Neural cell (in vitro differentiated cells): Measurements from ENCODE around the gene ZNF439. TPM values are rescaled to one million over a fixed set of nuclear protein-coding genes. Genes with fewer than 3 reads are reported as not detected.

Experiments
- H2AFZ ChIP-seq: fragments of 200-600, 300-800 bp; sonication (generic), shearing (Covaris generic); 2 replicates; pipeline ENCODE4 v1.6.0; 2014; ENCODE audit warnings: low read depth, mild to moderate bottlenecking, antibody characterized with exemption, low read length, moderate library complexity
- H3F3A ChIP-seq: fragments of 200-600 bp; shearing (Covaris generic); 2 replicates; pipeline ENCODE4 v1.6.1; 2016; ENCODE audit warnings: mild to moderate bottlenecking, moderate library complexity, mixed read lengths, antibody characterized with exemption, low read length; ENCODE audit not compliant: insufficient read depth, poor library complexity, severe bottlenecking
- H3K27ac ChIP-seq: fragments of 200-600, 300-800 bp; sonication (generic), shearing (Covaris generic); 2 replicates; pipeline ENCODE4 v1.5.1; 2014; ENCODE audit warnings: mild to moderate bottlenecking, low read length, moderate library complexity
- H3K27me3 ChIP-seq: fragments of 300-800, 200-600 bp; sonication (generic), shearing (Covaris generic); 2 replicates; pipeline ENCODE4 v1.6.0; 2014; ENCODE audit warnings: mild to moderate bottlenecking, low read depth, low read length, moderate library complexity; ENCODE audit not compliant: insufficient read depth
- H3K36me3 ChIP-seq: fragments of 300-800, 200-600 bp; sonication (generic), shearing (Covaris generic); 2 replicates; pipeline ENCODE4 v1.5.1; 2014; ENCODE audit warnings: mild to moderate bottlenecking, antibody characterized with exemption, low read length, moderate library complexity; ENCODE audit not compliant: insufficient read depth
- H3K4me2 ChIP-seq: fragments of 300-800, 200-600 bp; sonication (generic), shearing (Covaris generic); 2 replicates; pipeline ENCODE4 v1.6.0; 2014; ENCODE audit warnings: mild to moderate bottlenecking, low read length
- H3K4me3 ChIP-seq: fragments of 300-800, 200-600 bp; sonication (generic), shearing (Covaris generic); 2 replicates; pipeline ENCODE4 v1.5.1; 2014; ENCODE audit warnings: mild to moderate bottlenecking, low read length, moderate library complexity
- H3K79me2 ChIP-seq: fragments of 200-600 bp; shearing (Covaris generic); replicated peaks from 2 replicates; pipeline ENCODE4 v1.6.0; 2014; ENCODE audit warnings: mild to moderate bottlenecking, low read length, moderate library complexity; ENCODE audit not compliant: insufficient read depth
- H3K9ac ChIP-seq: fragments of 300-800, 200-600 bp; sonication (generic), shearing (Covaris generic); 2 replicates; pipeline ENCODE4 v1.6.1; 2016; ENCODE audit warnings: mild to moderate bottlenecking, low read length, mixed read lengths
- H3K9me2 ChIP-seq: fragments of 200-600 bp; shearing (Covaris generic); 2 replicates; pipeline ENCODE4 v1.6.1; 2016; ENCODE audit warnings: mild to moderate bottlenecking, low read length, mixed read lengths; ENCODE audit not compliant: insufficient read depth
- H3K9me3 ChIP-seq: fragments of 200-600, 300-800 bp; sonication (generic), shearing (Covaris generic); 2 replicates; pipeline ENCODE4 v1.6.1; 2016; ENCODE audit warnings: mild to moderate bottlenecking, mixed run types, low read length, moderate library complexity, mixed read lengths
- H4K20me1 ChIP-seq: fragments of 200-600 bp; shearing (Covaris generic); 2 replicates; pipeline ENCODE4 v1.6.1; 2016; ENCODE audit warnings: mild to moderate bottlenecking, mixed run types; ENCODE audit not compliant: insufficient read depth
- EP300 ChIP-seq: fragments of 450-650 bp; conservative IDR thresholded peaks from 2 replicates; pipeline ENCODE4 v1.6.1; 2014; ENCODE audit warnings: antibody characterized with exemption, mild to moderate bottlenecking, moderate library complexity; ENCODE audit not compliant: poor library complexity, severe bottlenecking
- EZH2 ChIP-seq: fragments of 200-600, 300-800 bp; shearing (Covaris generic), sonication (generic); IDR thresholded peaks from 2 replicates; pipeline ENCODE4 v1.6.1; 2014; ENCODE audit warnings: antibody characterized with exemption, low read length, borderline replicate concordance, mild to moderate bottlenecking; ENCODE audit not compliant: insufficient read depth, poor library complexity, severe bottlenecking
- MXI1 ChIP-seq: fragments of 450-650 bp; conservative IDR thresholded peaks from 2 replicates; pipeline ENCODE4 v1.6.1; 2014; ENCODE audit warnings: antibody characterized with exemption, mild to moderate bottlenecking; ENCODE audit not compliant: poor library complexity, severe bottlenecking
- POLR2AphosphoS5 ChIP-seq: IDR thresholded peaks from 2 replicates; pipeline ENCODE4 v1.6.1; 2012
- RAD21 ChIP-seq: fragments of 450-650 bp; conservative IDR thresholded peaks from 2 replicates; pipeline ENCODE4 v1.6.1; 2014; ENCODE audit warnings: antibody characterized with exemption, mild to moderate bottlenecking, moderate library complexity
- REST ChIP-seq: IDR thresholded peaks from 2 replicates; pipeline ENCODE4 v1.6.1; 2012; ENCODE audit warnings: borderline replicate concordance
- SMC3 ChIP-seq: fragments of 450-650 bp; conservative IDR thresholded peaks from 2 replicates; pipeline ENCODE4 v1.6.1; 2014; ENCODE audit warnings: antibody characterized with exemption, mild to moderate bottlenecking, moderate library complexity; ENCODE audit not compliant: poor library complexity
- TAF1 ChIP-seq: IDR thresholded peaks from 2 replicates; pipeline ENCODE4 v1.6.1; 2012; ENCODE audit warnings: low read depth
- polyA minus RNA-seq: library from RNA; depleted of rRNA, polyadenylated mRNA; stranded (reverse); fragments of >200 nt; gene quantifications from 2 replicates; pipeline ENCODE4 v1.2.3, GENCODE V29; 2014
- polyA plus RNA-seq: library from polyadenylated mRNA; depleted of rRNA; stranded (reverse); fragments of >200 nt; gene quantifications from 2 replicates; pipeline ENCODE4 v1.2.3, GENCODE V29; 2014
- TF ChIP-seq, protein P1 (sequence below): fragments of 450-650 bp; IDR thresholded peaks from 2 replicates; pipeline ENCODE4 v1.5.1; 2014; ENCODE audit warnings: antibody characterized with exemption, mild to moderate bottlenecking, moderate library complexity; ENCODE audit not compliant: poor library complexity, severe bottlenecking

The ZNF439 gene
- polyA plus RNA-seq (1.5 and 2.0 TPM in 2 replicates), polyA minus RNA-seq (4.4 TPM in 2 replicates)

DNA sequence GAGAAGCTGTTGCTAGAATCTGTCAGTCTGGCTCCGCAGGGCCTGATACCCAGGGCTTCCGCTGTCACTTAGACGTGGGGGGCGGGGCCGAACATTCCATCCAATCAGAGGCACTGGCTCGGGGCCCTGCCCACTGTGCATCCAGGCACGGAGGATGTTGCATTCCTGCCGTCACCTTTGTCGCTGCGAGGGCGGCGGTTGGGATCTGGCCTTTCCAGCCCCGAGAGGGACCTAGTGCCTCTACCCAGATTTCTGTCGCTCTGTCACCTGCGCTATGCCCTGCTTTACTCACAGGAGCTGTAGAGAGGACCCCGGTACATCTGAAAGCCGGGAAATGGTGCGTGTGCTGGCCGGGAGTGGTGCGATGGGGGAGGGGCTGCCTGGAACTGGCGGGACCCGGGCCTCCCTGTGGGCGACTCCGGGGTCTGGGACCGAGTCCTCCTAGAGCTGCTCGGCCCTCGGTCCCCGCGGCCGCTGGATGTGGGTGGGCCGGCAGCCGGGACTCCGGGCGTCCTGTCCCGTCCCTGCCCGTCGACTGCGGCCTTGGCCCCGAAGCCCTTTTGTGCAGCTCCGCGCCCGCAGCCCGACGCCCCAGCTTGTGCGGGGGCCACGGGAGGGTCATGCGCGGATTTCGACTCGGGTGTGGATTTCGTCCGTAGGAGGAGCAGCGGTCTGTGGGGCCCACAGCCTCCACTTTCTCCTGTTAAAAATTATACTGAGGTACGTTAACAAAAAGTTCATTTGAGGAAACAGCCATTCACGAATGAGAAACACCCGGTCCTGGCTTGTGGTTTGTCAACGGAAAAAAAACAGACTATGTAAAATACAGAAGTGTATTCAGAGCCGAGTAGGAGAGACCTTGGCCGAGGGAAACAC lies at the start of gene ZNF439:
ZNF439 (plus strand) TSS at position 133 of the 876 bp plus-strand sequence; CDS start at position 275, 142 bp downstream.
- no peak within 1 kb of the TSS for H3K27ac ChIP-seq
- H3K4me3 ChIP-seq: peak within 1 kb of the TSS; percentile 47
- no peak within 1 kb of the TSS for H2AFZ ChIP-seq
- H3K4me2 ChIP-seq: no peak within 1 kb of the TSS
- H4K20me1 ChIP-seq: no peaks in the 10 kb centered on the region
- no peak within 1 kb of the TSS for H3K9ac ChIP-seq
- no peaks in the 10 kb centered on the region for H3K36me3 ChIP-seq
- no peaks in the 10 kb centered on the region for H3K9me3 ChIP-seq
- no peaks in the 10 kb centered on the region for H3K27me3 ChIP-seq
- H3K79me2 ChIP-seq: no peaks in the 10 kb centered on the region
- no peaks in the 10 kb centered on the region for H3K9me2 ChIP-seq
- no peaks in the 10 kb centered on the region for H3F3A ChIP-seq
- TF ChIP-seq POLR2AphosphoS5 (no peak), REST (no peak), EP300 (no peak), TAF1 (no peak), RAD21 (no peak), MXI1 (no peak), EZH2 (no peak), SMC3 (no peak)
- TF ChIP-seq, protein P1, sequence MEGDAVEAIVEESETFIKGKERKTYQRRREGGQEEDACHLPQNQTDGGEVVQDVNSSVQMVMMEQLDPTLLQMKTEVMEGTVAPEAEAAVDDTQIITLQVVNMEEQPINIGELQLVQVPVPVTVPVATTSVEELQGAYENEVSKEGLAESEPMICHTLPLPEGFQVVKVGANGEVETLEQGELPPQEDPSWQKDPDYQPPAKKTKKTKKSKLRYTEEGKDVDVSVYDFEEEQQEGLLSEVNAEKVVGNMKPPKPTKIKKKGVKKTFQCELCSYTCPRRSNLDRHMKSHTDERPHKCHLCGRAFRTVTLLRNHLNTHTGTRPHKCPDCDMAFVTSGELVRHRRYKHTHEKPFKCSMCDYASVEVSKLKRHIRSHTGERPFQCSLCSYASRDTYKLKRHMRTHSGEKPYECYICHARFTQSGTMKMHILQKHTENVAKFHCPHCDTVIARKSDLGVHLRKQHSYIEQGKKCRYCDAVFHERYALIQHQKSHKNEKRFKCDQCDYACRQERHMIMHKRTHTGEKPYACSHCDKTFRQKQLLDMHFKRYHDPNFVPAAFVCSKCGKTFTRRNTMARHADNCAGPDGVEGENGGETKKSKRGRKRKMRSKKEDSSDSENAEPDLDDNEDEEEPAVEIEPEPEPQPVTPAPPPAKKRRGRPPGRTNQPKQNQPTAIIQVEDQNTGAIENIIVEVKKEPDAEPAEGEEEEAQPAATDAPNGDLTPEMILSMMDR: no peak

- Histone ChIP-seq H3K4me3 (no peak overlapping the region), H3K79me2 (peaks cover 17% of the 10 kb centered on the region), H3K9me2 (no peaks in the 10 kb centered on the region), H4K20me1 (no peaks in the 10 kb centered on the region), H3F3A (no peaks in the 10 kb centered on the region), H3K9me3 (peaks cover 29% of the 10 kb centered on the region), H2AFZ (no peak overlapping the region), H3K4me2 (no peak overlapping the region), H3K36me3 (peaks cover 30% of the 10 kb centered on the region), H3K9ac (no peak overlapping the region), H3K27ac (no peak overlapping the region), H3K27me3 (no peaks in the 10 kb centered on the region)
- TF ChIP-seq TAF1: no peak
- TF ChIP-seq MXI1: no peak
- TF ChIP-seq SMC3: no peak
- TF ChIP-seq RAD21: no peak
- TF ChIP-seq EZH2: no peak
- TF ChIP-seq REST: no peak
- TF ChIP-seq POLR2AphosphoS5: no peak
- no peak for TF ChIP-seq EP300
- TF ChIP-seq, protein P1: no peak
Measured at GRCh38 chr19:11806354-11807098, 42.0 kb upstream of the ZNF439 start.
